Activated naive CD4-positive, alpha-beta T cell treated with anti-CD3 and anti-CD28 coated beads, Interleukin-2, amount 50 U/mL, for 24 hours (primary cell): ENCODE data around the gene SLC16A8.
A peak's percentile ranks its signal among the peaks of the same experiment; 100 is the strongest.
"Not testable (repeated sequence)": the region's sequence is repeated elsewhere in the genome, so short reads cannot be mapped to it uniquely, and the experiment has no call there.

Experiments used
- H3K27ac Mint-ChIP-seq: one replicate; pipeline ENCODE4 v1.8.0; 2021; ENCODE audit warnings: mild to moderate bottlenecking, mixed read lengths
- H3K27me3 Mint-ChIP-seq: one replicate; pipeline ENCODE4 v1.8.0; 2021; ENCODE audit warnings: mixed read lengths
- H3K36me3 Mint-ChIP-seq: one replicate; pipeline ENCODE4 v1.8.0; 2021; ENCODE audit warnings: mixed read lengths
- H3K4me1 Mint-ChIP-seq: one replicate; pipeline ENCODE4 v1.8.0; 2021; ENCODE audit warnings: mixed read lengths
- H3K4me3 Mint-ChIP-seq: one replicate; pipeline ENCODE4 v1.8.0; 2021; ENCODE audit warnings: mild to moderate bottlenecking, mixed read lengths
- H3K9me3 Mint-ChIP-seq: one replicate; pipeline ENCODE4 v1.8.0; 2021; ENCODE audit warnings: mixed read lengths

Gene SLC16A8

GRCh38 chr22:38051261-38051660 lies 32.7 kb downstream of the SLC16A8 start:
- H3K36me3 Mint-ChIP-seq, result no peaks in the 10 kb centered on the region
- H3K9me3 Mint-ChIP-seq, result no peaks in the 10 kb centered on the region
- H3K27ac Mint-ChIP-seq, result no peak overlapping the region
- H3K4me3 Mint-ChIP-seq, result no peak overlapping the region
- H3K4me1 Mint-ChIP-seq, result no peaks in the 10 kb centered on the region
- H3K27me3 Mint-ChIP-seq, result no peaks in the 10 kb centered on the region

- Mint-ChIP-seq H3K4me1 (no peaks in the 10 kb centered on the region), H3K36me3 (no peaks in the 10 kb centered on the region), H3K27ac (no peak overlapping the region), H3K27me3 (no peaks in the 10 kb centered on the region), H3K4me3 (no peak overlapping the region), H3K9me3 (no peaks in the 10 kb centered on the region)
Observed at GRCh38 chr22:38050720-38051119, 33.3 kb downstream of the SLC16A8 start.

DNA sequence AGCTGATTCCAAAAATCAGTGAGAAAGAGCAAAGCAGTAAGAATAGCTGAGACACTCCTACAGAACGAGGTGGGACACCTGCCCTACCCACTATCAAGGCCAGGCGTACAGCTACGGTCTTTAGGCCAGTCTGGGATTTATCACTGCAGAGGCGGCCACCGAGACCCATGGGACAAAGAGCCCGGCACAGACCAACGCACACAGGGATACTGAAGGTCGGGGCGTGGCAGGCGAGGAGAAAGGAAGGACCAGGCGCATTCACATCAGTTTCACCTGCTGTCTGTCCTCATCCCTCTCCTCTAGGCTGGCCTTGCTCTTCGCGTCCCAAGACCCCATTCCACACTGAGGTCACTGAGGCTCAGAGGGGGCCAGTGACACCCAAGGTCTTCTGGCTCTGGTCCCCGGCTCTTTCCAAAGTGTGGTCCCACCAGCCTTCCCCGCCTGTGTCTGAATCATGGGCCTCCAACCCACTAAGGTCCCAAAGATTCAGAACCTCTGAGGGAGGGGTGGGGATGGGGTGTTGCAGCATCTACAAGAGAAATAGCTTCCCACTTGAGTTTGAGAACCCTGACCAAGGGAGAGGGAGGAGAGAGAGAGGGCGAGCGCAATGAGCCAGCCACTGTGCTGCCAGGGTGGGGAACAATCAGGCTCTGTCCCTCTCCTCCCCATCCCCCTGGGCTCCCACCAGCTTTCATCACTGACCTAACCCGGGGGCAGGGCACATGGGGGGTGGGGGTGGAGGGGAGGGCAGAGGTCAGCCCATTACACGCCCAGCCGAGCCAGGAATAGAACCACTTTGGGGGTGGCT lies 34.0 kb downstream of the SLC16A8 start:
- no peaks in the 10 kb centered on the region for H3K4me1 Mint-ChIP-seq

GRCh38 chr22:38046070-38046748 lies 37.8 kb downstream of the SLC16A8 start:
- Mint-ChIP-seq H3K4me1 (no peaks in the 10 kb centered on the region), H3K4me3 (no peak overlapping the region), H3K9me3 (no peaks in the 10 kb centered on the region), H3K36me3 (no peaks in the 10 kb centered on the region), H3K27ac (no peak overlapping the region), H3K27me3 (no peaks in the 10 kb centered on the region)

More for the DNA sequence above, 34.0 kb downstream of the SLC16A8 start:
- H3K27me3 Mint-ChIP-seq, result no peaks in the 10 kb centered on the region
- peak overlapping the region; percentile 41 for H3K27ac Mint-ChIP-seq
- no peaks in the 10 kb centered on the region for H3K36me3 Mint-ChIP-seq
- H3K4me3 Mint-ChIP-seq, result no peak overlapping the region
- H3K9me3 Mint-ChIP-seq, result no peaks in the 10 kb centered on the region

- H3K4me1 Mint-ChIP-seq, result no peaks in the 10 kb centered on the region
- no peaks in the 10 kb centered on the region for H3K27me3 Mint-ChIP-seq
- no peaks in the 10 kb centered on the region for H3K9me3 Mint-ChIP-seq
- H3K36me3 Mint-ChIP-seq, result no peaks in the 10 kb centered on the region
- no peak overlapping the region for H3K4me3 Mint-ChIP-seq
- no peak overlapping the region for H3K27ac Mint-ChIP-seq
Observed at GRCh38 chr22:38043151-38044039, 40.6 kb downstream of the SLC16A8 start.

DNA sequence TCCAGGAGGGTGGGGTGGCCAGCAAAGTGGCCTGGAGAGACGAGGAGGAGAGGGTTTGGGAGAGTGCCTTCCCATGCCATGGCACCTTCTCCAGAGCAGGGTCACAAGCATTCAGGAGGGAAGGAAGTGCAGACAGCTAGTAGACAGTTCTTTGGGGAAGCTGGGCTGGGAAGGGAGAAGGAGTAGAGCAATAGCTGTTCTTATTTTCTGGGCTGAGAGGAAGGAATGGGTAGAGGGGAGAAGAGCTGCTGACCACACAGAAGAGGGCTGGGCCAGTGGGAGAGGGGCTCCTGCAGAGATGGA lies 41.5 kb downstream of the SLC16A8 start:
- H3K4me1 Mint-ChIP-seq, result no peaks in the 10 kb centered on the region

GRCh38 chr22:38041760-38042487 lies 42.1 kb downstream of the SLC16A8 start:
- Mint-ChIP-seq H3K36me3 (no peaks in the 10 kb centered on the region), H3K27ac (peak overlapping the region; percentile 5), H3K4me3 (no peak overlapping the region), H3K9me3 (no peaks in the 10 kb centered on the region), H3K4me1 (no peaks in the 10 kb centered on the region), H3K27me3 (no peaks in the 10 kb centered on the region)

More for the DNA sequence above, 41.5 kb downstream of the SLC16A8 start:
- H3K27me3 Mint-ChIP-seq, result no peaks in the 10 kb centered on the region
- H3K27ac Mint-ChIP-seq, result peak overlapping the region; percentile 5
- H3K9me3 Mint-ChIP-seq, result no peaks in the 10 kb centered on the region
- H3K4me3 Mint-ChIP-seq, result no peak overlapping the region
- no peaks in the 10 kb centered on the region for H3K36me3 Mint-ChIP-seq

DNA sequence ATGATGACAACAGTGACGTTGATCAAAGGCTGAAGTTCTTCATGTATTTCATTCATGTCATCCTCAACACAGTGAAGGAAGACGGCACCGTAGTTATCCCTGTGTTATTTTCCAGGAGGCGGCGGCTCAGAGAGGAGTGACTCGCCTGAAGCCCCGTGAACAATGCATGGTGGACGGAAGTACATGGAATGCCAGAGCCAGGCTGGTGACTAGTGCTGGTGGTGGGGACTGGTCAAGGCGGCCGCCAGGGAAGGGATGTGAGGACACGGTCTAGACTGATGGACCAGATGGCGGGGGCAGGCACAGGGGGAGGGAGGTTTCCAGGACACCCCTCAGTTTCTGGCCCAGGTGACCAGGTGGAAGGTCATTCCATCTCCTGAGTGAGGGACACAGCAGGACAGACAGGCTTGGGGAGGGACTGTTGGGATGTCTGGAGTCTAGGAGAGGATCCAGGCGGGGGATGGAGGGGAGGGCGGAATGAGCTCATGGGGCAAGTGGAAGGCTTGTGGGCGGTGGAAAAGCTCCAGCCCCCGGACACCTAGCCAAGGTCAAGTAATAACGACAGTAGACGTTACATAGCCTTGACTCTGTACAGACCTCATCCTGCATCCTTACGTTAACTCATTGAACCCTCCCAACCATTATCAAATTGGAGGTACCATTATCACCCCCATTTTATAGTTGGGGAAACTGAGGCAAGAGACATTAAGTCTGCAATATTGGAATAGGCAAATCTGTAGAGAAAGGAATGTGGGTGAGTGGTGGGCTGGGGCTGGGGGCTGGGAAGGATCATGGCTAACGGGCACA lies 42.8 kb downstream of the SLC16A8 start:
- Mint-ChIP-seq H3K4me3 (no peak overlapping the region), H3K27ac (no peak overlapping the region), H3K27me3 (no peaks in the 10 kb centered on the region), H3K9me3 (no peaks in the 10 kb centered on the region), H3K36me3 (no peaks in the 10 kb centered on the region), H3K4me1 (no peaks in the 10 kb centered on the region)

- no peaks in the 10 kb centered on the region for H3K36me3 Mint-ChIP-seq
- H3K27me3 Mint-ChIP-seq, result no peaks in the 10 kb centered on the region
- H3K9me3 Mint-ChIP-seq, result no peaks in the 10 kb centered on the region
- H3K27ac Mint-ChIP-seq, result no peak overlapping the region
- H3K4me3 Mint-ChIP-seq, result no peak overlapping the region
- H3K4me1 Mint-ChIP-seq, result no peaks in the 10 kb centered on the region
Observed at GRCh38 chr22:38038890-38039812, 44.8 kb downstream of the SLC16A8 start.

DNA sequence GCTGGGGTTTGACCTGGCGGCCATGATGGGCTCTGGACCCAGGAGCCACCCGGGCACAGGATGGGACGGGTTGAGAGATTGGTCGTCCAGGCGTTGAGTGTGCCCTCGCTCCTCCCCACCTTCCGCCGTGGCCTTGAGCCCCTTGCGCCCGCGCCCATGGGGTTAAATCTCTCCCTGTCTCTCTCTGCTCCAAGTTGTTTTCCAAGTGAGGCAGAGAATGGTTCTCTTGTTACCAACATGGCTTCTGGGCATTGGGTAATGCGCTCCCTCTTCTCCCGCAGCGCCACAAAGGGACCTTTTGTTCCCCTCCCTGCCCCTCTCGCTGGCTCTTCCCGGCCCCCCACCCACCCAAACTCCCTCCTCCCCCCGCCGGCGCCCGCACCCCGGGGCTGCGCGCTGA lies 45.6 kb downstream of the SLC16A8 start:
- H3K27ac Mint-ChIP-seq, result no peak overlapping the region
- no peaks in the 10 kb centered on the region for H3K9me3 Mint-ChIP-seq
- no peak overlapping the region for H3K4me3 Mint-ChIP-seq
- H3K4me1 Mint-ChIP-seq, result no peaks in the 10 kb centered on the region
- no peaks in the 10 kb centered on the region for H3K36me3 Mint-ChIP-seq
- no peaks in the 10 kb centered on the region for H3K27me3 Mint-ChIP-seq

GRCh38 chr22:38037367-38038150 lies 46.4 kb downstream of the SLC16A8 start:
- not testable (repeated sequence) for H3K9me3 Mint-ChIP-seq, H3K36me3 Mint-ChIP-seq, H3K27ac Mint-ChIP-seq, H3K4me1 Mint-ChIP-seq, H3K27me3 Mint-ChIP-seq, H3K4me3 Mint-ChIP-seq

DNA sequence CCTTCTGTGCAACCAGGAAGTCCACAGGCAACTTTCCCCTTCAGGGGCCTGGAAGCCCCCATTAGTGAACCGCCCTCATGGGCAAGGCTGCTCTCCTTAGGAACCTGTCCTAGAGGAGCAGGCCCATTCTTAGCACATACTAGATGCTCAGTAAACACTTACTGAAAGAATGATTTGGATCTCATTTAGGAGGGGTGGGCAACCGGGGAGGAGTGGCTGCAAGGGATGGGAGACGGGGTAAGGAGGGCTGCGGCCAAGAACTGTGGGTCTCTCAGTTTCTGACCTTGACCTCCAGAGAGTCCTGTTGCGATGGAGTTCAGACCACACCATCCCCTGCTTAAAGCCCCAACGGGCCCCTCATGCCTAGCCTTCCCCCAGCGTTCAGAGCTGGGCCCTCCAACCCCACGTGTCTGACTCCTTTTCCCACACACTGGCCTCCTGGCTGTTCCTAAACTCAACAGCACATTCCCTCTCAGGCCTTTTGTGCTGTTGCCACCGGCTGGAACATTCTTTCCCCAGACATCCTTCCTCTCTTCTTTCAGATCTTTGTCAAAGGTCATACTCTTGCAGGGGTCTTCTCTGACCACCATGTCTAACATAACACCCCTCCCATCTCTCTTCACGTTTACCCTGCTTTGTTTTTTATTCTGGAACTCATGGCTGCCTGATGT lies 47.5 kb downstream of the SLC16A8 start:
- H3K27ac Mint-ChIP-seq, result no peak overlapping the region

DNA sequence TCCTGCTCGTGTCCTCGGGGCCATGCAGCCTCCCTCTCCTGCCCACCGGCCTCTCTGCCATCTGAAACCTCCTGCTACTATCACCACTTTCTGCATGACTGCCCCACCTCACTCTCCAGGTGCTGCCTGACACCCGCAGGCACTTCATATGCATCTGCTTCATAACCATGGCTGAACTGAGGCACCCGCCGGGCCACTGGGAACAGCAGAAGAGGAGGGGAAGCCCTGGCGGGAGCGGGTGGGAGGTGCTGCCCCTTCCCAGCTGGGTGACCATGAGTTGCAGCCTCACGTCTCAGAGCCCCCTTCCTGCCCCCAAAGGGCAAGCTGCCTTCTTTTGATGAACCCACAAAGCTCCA lies 48.5 kb downstream of the SLC16A8 start:
- Mint-ChIP-seq H3K36me3 (no peaks in the 10 kb centered on the region), H3K27ac (no peak overlapping the region), H3K27me3 (no peaks in the 10 kb centered on the region), H3K9me3 (no peaks in the 10 kb centered on the region), H3K4me1 (no peaks in the 10 kb centered on the region), H3K4me3 (no peak overlapping the region)

More for the DNA sequence above, 47.5 kb downstream of the SLC16A8 start:
- Mint-ChIP-seq H3K4me1 (no peaks in the 10 kb centered on the region), H3K36me3 (no peaks in the 10 kb centered on the region), H3K4me3 (no peak overlapping the region), H3K27me3 (no peaks in the 10 kb centered on the region), H3K9me3 (no peaks in the 10 kb centered on the region)
